ENCODE results near the gene EIF4G3.

GRCh38 chr1:21098186-21098915 is 78.3 kb downstream of the EIF4G3 start:
- no peak for TF ChIP-seq USF1 (IDR thresholded peaks at IDR 0.05)
- TF ChIP-seq TAF1 (IDR thresholded peaks at IDR 0.05; ENCODE audit: low read depth) = no peak
- TF ChIP-seq CREB1 (IDR thresholded peaks at IDR 0.05; ENCODE audit: low read depth) = no peak
- TF ChIP-seq FOXM1 (IDR thresholded peaks at IDR 0.05; ENCODE audit: borderline replicate concordance, low read depth) = no peak
- TF ChIP-seq MAX (IDR thresholded peaks at IDR 0.05) = no peak
- TF ChIP-seq REST (IDR thresholded peaks at IDR 0.05; ENCODE audit: low read depth) = no peak
- TF ChIP-seq RAD21 (IDR thresholded peaks at IDR 0.05; ENCODE audit: low read depth) = no peak
- no peak for TF ChIP-seq EP300 (IDR thresholded peaks at IDR 0.05; ENCODE audit: borderline replicate concordance)
- TF ChIP-seq CEBPB (IDR thresholded peaks at IDR 0.05) = no peak
- no peak for TF ChIP-seq NFIC (IDR thresholded peaks at IDR 0.05)
- no peak for TF ChIP-seq TCF12 (IDR thresholded peaks at IDR 0.05; ENCODE audit: low read depth)
- TF ChIP-seq YY1 (IDR thresholded peaks at IDR 0.05; ENCODE audit: low read depth) = no peak
- no peak for TF ChIP-seq EGR1 (IDR thresholded peaks at IDR 0.05)
